Stimulated activated CD8-positive, alpha-beta memory T cell treated with anti-CD3 and anti-CD28 coated beads, Interleukin-2, amount 100 ng/mL, for 1 hour (primary cell): Measurements from ENCODE around the gene PCNX2.
"Not testable (repeated sequence)": the region's sequence is repeated elsewhere in the genome, so short reads cannot be mapped to it uniquely, and the experiment has no call there.

Experiments
- DNase-seq, 2 donors: peaks; one replicate each; pipeline ENCODE4 v3.0.0-alpha.2; 2020; ENCODE audit warnings: low read depth in 2 of 2

The PCNX2 gene

DNA sequence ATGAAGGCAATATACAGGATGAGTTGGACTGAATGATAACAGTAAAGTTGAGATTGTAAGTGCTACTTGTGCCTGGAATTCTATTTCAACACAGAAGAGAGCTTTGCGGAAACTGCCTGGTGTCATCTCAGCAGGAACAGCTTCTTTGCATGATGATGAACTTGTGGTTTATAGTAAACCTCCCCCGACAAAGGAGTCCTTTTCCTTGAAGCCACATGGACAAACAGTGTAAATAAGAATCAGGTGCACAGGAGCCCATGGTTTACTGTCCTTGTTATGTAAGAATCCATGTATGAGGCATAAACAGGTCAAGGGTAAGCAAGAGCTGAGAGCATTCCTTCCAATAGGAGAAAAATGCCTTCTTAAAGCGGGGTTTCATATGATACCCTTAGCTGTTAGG is 66.2 kb downstream of the PCNX2 start:
- no peak for DNase-seq

DNA sequence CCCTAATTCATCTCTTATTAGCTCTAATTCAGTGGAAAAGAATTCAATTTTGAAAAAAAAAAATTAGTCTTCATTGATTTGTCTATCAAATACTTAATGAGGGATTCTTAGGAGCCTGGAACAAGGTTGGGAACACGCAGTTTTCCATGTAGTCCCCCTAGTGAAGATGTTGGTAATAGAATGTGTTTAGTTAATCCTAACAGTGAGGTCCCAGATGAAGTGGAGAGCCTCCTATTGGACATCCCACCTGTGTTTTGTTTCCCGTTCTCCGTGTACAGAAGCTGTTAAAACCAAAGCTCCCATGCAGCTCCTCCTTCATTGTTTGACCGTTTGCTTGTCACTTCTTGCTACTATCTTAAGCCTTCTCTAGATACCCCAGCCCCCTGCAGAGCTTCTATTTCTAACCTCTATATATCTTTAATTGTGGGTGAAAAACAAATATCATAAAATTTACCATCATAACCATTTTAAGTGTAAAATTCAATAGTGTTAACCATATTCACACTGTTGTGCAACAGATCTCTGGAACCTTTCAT is 67.5 kb downstream of the PCNX2 start:
- no peak for DNase-seq

DNA sequence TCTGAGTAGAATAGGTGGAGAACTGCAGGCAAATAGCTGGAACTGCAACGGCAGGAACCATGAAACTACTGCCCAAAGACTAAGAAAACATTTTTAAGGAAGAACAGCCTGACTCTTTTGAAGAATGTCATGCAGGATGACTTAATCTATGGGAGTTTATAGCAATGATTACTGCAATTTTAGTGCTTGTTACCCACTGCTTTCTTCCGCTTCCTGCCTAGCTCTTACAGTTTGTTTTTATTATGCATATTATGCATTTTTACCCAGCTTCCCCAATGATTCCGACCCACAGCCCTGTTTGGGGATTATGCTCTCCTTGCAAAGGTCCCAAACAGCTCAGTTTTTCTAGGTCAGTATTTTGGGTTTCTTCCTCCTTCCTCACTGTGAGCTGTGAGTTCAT is 71.2 kb downstream of the PCNX2 start:
- no peak for DNase-seq

DNA sequence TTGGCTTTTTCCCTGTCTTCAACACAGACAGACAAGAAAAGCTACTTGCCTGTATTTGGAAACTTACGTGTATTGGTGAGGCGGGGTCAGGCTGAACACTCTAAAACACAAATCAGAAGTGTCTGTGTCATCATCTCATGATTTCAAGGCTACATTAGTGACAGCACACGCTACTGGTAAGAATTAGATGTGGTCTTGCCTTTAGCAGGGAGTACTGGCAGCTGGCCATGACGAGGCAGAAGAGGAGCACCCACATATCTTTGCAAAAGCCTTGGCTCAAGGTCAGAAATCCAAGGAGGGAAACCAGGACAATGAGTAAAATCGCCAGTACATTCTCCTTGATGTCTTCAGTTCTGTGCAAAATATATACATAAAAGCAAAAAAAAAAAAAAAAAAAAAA is 77.7 kb downstream of the PCNX2 start:
- DNase-seq: no peak

DNA sequence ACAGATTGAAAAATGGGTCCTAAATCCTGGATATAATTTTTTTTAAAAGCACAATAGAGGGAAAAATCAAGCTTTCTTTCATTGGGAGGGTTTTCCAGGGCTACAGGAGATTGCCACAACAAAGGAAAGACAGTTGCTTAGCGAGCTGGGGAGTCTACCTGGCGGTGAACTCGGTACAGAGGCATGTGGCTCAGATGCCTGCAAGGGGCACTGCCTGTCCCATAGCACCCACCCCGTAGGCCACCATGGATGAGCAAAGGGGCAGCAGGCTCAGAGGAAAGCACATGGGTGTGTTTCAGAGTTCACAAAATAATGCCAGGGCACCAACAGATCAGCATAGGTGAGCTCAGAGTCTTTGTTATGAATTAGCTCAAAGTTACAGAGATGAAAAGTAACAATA is 79.5 kb downstream of the PCNX2 start:
- no peak for DNase-seq

DNA sequence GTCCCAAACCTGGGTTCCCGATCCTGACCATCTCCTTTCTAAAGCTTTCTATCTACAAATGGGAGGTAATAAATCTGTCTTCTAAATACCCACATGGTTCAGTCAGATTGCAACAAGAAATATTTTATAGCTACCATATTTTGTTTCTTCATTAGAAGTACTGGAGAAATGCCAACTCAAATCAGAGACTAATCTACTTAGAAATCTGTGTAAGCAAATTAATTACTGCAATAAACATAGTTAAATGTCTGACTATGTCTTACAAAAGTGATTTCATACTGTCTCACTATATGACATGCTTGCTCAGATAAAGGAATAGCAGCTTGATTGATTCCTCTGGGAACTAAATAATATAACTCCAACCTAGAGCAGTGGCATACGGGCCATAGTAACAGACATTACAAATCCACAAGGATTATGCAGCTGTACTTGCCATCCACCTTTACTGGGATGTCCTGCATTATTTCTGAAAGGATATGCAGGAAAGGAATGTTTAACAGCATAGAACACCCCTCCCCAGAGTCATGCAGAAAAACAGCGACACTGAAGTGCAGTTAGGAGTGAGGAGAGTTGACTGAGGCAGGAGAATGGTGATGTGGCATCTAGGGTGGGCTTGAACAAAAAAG is 80.3 kb downstream of the PCNX2 start:
- DNase-seq: no peak

DNA sequence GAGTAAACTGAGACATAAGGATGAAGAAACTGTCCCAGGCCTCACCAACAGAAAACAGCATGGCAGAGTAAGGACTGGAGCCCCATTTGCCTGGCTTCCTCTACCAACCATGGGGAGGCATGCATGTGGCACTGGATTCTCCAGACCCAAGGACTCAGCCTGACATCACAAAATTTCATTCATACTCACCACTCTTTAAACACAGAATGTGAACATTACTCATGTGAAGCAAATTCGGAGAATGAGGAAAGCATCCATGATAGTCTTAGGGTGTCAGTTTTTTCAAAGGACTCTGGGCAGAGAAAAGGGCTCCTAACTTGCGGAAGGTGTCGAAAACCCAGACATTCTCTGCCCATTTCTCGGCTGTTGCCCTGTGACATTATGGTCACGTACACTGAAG is 83.9 kb downstream of the PCNX2 start:
- DNase-seq: no peak

DNA sequence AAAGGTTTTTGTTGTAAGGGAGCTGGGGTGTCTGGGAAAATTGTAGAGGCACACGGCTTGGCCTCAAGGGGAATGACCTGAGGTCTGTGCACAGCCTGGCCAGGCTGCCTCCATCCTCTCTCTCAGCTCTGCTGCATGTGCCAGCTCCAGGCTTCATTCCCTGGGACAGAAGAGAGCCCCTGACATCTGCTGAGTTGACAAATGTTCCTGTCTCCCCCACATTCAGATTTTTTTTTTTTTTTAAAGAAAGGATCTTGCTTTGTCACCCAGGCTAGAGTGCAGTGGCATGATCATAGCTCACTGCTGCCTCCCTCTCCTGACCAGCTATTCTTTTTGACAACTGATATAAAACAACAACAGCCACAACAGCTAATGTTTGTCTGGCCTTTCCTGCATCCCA is 84.4 kb downstream of the PCNX2 start:
- no peak for DNase-seq

DNA sequence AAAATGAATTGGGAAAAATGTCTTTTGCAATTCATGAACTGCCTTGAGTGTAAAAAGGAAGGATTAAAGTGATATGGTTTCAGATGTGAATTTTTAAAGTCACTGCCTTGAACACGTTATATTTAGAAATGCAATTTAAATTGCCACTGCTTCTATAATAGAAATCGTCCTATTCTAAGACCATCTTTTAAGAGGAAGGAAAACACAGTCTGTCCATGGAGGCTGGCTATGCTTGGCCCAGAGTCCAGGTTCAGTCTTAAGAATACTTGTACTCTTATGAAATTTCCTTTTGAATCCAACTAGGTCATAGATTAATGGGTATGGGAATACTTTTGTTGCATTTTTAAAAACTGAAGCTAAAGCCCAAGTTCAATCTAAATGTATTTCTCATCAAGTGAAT is 86.0 kb downstream of the PCNX2 start:
- no peak for DNase-seq

DNA sequence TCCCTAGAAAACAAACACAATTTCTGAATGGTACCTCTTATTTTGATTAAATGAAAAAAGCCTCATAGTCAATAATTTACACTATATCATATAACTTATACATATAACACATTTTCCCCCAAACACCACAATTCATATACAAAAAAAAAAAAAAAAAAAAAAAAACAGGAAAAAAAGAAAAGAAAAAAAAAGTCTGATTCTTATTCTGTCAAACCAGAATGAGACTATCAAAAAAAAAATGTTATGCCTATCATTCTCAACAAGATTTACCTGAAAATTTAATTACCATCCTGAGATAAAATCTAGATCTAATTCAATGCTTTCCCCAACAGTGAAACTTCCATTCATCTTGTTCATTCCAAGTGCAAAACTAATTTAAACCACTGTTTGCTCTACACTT is 86.8 kb downstream of the PCNX2 start:
- DNase-seq: no peak

DNA sequence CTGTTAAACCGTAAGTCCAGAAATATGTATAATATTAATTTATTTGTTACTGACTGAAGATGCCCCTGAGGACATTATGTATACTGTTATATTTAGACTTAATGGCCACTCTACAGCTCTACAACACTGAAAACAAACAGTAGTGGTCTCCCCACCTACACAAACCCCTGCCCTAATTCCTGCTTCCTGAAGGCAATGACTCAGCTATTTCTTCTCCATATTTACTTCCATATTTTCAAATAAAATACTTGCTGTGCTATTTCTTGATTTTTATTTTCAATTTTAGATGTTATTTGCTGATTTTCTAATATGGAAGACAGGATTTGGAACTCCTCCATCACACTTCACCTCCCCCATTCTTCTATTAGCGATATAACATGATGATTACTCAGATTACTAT is 97.6 kb downstream of the PCNX2 start:
- no peak for DNase-seq

DNA sequence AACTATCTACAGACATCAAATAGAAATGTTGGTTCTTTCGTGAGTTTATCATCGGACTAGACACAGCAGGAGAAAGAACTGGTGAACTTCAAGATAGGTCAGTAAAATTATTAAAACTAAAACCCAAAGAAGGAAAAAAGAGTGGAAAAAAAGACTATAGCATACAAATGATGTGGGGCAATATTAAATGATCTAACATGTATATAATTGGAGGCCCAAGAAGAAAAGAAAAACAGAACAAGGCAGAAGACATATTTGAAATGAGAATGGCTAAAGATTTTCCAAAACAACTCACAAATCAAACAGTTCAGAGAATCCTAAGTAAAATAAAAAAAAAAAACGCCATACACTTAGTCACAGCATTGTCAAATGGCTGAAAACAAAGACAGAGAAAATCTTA is 101.8 kb downstream of the PCNX2 start:
- no peak for DNase-seq

DNA sequence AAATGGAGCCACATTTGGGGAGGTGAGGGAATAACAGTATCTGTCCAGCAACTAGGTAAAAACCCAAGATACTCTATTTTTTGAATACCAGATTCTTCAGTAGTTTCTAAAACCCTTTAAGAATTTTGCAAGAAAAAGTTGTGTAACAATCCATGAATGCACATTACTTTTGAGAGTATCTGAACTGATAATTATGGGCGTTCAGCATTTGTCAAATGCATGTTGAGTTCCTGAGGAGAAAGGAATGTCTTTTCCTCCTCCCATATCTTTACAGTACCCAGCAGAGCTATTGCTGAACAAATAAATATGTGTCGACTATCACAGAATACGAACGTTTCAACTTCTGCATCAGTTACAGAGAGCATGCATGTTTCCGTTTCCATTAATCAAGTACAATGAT is 104.5 kb downstream of the PCNX2 start:
- no peak for DNase-seq

DNA sequence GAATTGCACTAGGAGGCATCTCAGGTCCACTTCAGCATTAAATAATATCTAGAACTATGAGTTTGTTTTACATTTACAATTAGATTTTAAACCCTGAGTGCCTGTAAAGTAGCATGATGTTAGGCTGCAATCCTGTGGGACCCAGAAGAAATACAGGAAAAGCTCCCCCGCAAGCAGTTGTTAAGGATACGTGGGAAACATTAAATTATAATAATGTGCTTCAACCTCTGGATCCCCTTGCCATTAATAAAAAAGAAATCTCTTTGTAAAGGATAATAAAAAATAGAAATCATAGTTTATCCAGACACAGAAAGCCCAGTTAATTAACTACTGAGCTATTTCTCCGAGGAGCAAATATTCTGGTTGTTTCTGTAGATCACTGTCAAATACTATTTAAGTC is 106.0 kb downstream of the PCNX2 start:
- no peak for DNase-seq

DNA sequence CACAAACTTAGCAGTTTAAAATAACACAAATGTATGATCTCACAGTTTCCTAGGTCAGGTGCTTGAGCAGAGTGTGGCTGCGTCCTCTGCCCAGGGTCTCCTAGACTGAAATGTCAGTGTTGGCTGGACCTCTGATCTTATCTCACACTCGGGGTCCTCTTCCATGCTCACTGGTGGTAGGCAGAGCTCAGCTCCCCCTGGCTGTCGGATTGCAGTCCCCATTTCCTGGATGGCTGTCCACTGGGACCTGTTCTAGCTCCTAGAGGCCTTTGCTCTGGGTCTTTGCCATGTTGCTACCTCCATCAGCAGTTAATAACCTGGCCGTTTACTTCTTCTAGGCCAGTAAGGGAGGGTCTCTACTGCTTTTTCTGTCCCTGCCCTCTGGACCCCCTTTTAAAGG is 107.5 kb downstream of the PCNX2 start:
- no peak for DNase-seq

DNA sequence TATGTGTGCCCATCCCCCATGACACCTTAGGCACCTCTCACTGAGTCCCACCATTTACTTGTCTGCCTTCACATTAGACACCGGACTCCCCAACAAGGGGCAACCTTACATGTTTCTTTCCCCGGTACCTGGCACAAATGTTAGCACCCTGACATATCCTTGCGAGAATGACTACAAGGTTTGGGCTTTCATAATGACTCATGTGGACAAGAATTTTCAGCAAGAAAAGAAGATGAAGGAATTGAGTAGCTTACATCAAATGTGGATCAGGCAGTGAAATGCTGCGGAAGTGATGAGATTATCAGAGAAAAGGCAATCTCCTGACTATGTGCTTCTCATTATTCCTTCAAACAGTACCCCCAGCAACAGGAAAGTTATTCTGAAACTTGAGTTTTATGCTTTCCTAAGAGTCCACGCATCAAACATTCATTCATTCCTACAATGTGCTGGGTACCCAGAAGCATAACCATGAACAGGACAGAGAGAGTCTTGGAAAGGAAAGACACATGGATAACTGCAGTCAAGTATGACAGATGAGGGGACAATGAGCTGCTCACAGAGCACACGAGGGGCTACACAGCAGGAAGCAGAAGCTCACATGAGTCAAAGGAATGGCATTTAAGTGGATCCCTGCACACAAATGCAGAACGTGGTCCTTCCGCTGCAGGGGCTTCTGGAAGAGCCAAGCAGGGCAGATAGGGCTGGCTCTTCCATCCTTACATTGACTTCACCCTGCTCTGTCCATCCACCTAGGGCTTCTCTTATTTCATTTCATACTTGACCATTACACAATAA is 112.1 kb downstream of the PCNX2 start:
- no peak for DNase-seq

DNA sequence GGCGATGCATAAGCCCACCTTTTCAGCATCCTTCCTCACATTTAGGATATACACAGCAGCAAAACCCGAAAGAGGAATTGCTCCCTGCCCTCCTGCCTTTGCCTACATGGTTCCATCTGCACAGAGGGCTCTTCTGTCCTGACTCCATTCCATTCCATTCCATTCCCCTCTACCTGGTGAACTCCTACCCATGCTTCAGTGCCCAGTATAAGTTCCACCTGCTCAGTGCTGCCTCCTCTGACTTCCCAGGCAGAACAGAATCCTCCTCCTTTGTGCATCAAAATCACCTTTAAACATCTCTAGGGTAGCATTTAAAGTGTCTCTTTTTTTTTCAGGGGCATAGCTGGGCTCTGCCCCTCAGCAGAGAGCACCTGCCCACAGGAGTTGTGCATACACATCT is 112.9 kb downstream of the PCNX2 start:
- no peak for DNase-seq

DNA sequence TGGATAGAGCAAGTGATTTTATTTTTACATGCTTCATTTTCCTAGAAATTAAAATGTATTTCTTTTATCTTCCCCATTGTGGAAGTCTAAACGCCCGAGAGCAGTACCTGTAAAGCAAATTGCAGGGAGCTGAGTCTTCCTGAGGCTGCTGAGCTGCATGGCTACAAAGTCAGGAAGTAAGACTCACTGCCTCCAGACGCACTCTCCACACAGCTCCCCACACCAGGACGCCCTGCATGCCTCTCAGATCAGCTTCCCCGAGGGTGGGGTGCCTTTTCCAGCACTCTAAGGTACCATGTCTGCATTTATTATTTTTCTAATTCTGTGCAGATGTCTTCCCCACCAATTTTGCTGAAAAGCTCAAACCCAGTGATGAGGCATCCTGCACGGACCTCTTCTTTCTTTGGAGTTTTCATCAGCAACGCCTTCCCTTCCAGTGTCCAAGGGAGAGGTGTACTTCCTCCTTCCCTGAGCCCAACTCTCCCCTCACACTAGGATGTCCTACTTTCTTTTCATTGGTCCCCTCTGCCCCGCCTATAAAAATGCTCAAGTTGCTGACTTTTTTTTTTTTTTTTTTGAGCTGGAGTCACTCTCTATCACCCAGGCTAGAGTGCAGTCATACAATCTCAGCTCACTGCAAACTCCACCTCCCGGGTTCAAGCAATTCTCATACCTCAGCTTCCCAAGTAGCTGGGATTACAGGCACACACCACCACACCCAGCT is 114.7 kb downstream of the PCNX2 start:
- DNase-seq: no peak

DNA sequence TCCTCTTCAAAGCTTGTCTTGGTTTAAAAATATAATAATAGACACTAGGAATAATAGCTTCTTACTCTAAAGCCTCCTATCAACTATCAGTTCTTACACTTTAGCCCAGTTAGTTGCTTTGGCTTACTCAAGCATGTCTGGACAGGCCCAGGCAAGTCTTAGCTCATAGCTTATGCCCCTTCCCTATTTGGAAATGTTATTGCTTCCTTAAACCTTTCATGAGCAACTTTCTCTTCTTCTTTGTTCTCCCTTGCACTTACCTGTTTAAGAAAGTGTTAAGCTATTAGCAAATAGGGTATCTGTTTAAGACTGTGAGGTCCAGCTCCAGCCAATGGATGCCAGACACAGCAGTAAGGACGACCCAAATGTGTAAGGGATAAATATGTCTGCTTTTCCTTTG is 115.9 kb downstream of the PCNX2 start:
- not testable (repeated sequence) for DNase-seq

DNA sequence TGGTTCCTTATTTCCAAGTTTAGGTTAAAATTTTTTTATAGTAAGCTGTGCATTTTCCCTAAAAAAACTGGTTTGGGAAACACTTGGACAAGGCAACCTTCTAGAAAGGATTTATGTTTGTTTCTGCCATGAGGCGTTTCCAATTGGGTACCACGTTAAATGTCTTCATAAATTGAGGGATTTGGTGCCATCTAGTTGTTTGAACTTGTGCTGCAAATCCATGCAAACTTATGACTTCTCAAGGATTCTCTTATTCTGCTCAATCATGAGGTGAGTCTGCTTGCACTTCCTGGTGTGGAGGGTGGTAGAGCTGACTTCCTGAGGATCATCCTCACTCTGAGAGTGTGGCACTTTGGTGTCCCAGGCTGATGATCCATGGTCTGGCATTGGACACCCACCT is 123.3 kb downstream of the PCNX2 start:
- no peak for DNase-seq

DNA sequence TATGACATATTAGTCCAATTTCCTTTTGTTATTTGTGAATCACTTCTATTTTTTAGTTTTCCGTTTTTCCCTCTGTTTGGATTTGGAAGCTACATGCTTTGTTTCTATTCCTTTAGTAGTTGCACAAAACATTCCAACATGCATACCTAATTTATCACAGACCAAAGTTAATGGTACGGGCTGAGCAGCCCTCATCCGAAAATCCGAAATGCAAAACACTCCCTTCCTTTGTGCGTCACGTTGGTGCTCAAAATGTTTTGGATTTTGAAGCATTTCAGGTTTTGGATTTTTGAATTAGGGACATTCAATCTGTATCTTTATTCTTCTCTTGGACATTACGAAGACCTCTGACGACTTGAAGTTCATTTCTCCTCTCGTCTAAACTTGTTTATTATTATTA is 124.8 kb downstream of the PCNX2 start:
- no peak for DNase-seq

DNA sequence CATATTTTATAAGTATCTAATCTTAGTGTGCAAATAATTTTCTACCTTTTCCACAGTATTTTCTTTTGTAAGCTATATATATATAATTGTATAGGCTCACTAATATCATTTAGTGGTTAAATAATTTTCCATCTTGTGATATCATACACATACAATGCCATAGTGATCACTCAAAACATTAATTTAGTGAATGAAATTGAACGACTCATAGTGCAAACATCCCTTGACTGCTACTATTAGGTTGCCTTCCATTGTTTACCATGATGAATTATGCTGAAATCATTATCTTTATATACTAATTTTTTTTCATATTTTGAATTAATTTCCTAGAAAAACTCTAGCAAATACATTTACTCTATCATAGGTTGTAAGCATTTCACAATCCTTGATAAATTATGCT is 127.1 kb downstream of the PCNX2 start:
- DNase-seq: no peak

DNA sequence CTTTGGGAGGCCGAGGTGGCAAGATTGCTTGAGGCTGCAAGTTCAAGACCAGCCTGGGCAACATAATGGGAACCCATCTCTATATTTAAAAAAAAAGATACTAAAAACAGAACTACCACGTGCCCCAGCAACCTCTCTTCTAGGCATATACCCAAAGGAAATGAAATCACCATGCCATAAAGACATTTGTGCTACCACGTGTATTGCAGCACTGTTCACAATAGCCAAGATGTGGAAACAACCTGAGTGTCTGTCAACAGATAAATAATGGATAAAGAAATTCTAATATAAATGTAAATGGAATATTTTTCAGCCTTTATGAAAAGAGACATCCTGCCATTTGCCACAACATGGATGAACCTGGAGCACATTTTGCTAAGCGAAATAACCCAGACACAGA is 128.6 kb downstream of the PCNX2 start:
- DNase-seq: no peak
